ENCODE data around the gene KIF3A. TPM values are rescaled to one million over a fixed set of nuclear protein-coding genes. Genes with fewer than 3 reads are reported as not detected.

KIF3A gene
- polyA plus RNA-seq, 3 donors = 1.3 to 4.9 (median 1.9) TPM

DNA sequence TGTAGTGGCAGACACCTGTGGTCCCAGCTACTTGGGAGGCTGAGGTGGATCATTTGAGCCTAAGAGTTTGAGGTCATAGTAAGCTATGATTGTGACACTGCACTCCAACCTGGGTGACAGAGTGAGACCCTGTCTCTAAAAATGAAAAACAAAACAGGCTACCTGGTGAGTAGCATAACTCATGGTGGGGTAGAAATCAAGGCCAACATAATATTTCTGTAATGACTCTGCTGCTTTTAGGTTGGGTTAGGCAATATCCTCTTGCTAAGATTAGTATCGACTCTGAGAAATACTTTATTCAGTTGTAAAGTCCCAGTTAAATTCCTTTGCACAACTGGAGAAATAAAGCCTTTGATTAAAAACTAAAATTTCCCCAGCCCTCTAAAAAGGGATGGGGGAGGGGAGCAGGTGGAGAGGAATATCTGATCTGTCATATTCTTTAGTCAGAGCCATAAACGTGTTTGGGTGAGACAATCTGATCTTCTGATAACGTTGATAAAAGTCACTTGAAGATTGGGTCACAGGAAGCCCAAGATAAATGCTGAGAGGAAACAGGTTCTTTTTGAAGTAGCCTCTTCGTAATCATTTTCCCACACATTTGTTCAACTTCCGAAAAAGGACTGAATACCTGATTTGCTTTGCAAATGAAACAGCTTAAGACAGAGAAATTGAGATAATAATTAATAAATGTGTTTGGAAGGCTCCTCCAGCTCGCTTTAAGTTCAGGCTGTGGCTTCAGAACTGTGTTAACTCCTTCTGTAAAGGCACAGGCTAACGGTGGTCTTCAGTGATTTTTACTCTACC is 48.6 kb downstream of the KIF3A start:
- no peak overlapping the region for H3K27ac ChIP-seq (ENCODE audit: low read depth, low read length)
- 38 to 63% (median 48%) methylated on average over 7 of the region's 7 CpGs for WGBS, 3 donors

DNA sequence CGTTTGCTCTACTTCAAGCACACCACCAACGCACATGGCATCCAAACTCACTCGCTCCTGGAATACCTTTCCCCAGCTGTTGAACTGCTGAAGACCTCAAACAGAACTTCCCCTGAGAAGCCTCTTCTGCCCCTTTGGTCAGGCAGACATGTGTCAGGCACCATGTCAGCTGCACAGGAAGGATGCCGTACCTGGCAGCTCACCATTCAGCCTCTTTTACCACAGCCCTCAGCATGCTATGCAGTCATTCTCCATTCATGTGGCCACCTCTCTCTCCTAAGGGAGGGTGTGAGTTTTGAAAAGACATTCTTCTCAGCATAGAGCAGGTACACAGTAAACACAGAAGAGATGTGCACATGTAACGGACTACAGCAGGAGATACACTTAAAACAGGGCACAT is 49.4 kb downstream of the KIF3A start:
- WGBS, 3 donors = 84 to 87% (median 84%) methylated on average over 5 of the region's 5 CpGs
- no peak overlapping the region for H3K27ac ChIP-seq (ENCODE audit: low read depth, low read length)

DNA sequence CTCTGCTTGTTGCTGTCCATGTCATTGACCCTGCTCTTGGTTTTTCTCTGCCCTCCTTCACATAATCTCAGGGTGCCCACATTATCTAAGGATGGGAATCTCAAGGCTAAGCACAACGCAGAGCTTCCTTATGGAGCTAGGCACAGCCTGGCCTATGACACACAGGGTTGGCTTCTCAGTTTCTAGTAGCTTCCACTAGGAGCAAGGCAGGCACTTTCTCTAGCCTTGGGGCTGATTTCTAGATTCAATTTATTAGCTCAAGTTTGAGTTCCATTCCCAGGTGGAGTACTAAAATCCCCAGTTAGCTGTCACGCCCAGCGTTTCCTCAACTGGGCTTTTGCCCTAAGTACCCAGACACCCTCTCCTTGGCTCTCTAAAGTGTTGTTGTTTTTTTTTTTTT is 51.2 kb downstream of the KIF3A start:
- no peak overlapping the region for H3K27ac ChIP-seq (ENCODE audit: low read depth, low read length)
- 96 to 100% (median 98%) methylated on average over 3 of the region's 3 CpGs for WGBS, 3 donors

DNA sequence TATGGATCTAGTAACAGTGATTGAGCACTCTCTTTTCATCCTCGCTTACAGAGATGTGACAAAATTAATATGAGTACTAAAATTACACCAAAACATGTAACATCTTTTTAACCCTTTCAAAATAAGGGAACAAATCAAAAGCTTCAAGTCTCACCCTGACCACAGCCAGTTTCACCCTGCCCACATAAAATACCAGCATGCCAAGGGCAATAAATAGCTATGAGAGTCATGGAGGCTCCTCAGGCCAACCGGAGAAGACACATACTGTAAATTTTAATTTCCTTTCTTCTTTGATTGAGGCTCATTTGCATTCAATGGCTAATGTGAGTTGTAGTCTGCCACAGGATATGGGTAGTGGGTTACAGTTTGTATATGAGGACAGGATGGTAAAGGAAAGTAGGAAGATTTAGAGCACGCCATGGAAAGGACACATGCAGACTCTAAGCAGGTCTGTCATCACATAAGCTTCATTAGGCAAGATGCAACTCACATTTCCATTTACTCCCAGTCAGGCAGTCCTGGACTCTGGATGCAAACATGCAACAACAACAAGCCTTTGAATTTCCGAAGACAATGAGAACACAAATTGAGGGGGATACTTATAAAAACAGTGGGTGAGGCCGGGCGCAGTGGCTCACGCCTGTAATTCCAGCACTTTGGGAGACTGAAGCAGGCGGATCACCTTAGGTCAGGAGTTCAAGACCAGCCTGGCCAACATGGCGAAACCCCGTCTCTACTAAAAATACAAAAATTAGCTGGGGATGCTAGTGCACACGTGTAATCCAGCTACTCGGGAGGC is 52.2 kb downstream of the KIF3A start:
- H3K27ac ChIP-seq (ENCODE audit: low read depth, low read length) = no peak overlapping the region
- WGBS, 3 donors = 91 to 94% (median 93%) methylated on average over 12 of the region's 12 CpGs

DNA sequence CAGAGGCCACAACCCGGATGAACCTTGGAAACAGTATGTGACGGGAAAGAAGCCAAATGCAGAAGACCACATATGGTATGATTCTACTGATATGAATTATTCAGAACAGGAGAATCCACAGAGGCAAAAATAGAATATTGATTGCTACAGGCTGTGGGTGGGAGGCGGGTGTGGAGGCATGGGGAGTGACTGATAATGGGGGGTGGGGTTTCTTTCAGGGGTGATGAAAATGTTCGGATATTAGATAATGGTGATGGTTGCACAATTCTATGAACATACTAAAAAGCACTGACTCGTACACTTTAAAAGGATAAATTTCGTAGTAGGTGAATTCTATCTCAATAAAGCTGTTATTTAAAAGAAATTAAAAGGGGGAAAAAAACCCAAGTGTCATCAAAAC is 52.9 kb downstream of the KIF3A start:
- 83 to 86% (median 85%) methylated on average over 6 of the region's 6 CpGs for WGBS, 3 donors
- no peak overlapping the region for H3K27ac ChIP-seq (ENCODE audit: low read depth, low read length)

DNA sequence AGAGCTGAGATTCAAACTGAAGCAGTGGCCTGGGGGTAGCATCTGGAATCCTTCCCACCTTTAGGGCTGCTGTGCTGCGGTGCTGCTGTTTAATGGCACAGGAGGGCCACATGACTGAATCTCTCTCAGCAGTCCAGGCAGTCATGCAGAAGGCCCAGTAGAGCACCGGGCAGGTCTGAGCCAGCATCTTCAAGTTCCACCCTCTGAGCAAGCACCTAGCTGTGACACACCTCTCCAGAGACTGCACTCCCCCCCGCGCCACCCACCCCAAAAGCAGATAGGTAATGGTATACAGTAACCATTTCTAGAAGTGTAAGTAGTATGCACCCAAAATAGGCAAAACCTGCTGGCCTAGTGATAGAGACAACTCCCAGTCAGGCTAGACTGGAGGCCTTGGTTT is 55.4 kb downstream of the KIF3A start:
- 77 to 98% (median 93%) methylated on average over 4 of the region's 4 CpGs for WGBS, 3 donors
- no peak overlapping the region for H3K27ac ChIP-seq (ENCODE audit: low read depth, low read length)

DNA sequence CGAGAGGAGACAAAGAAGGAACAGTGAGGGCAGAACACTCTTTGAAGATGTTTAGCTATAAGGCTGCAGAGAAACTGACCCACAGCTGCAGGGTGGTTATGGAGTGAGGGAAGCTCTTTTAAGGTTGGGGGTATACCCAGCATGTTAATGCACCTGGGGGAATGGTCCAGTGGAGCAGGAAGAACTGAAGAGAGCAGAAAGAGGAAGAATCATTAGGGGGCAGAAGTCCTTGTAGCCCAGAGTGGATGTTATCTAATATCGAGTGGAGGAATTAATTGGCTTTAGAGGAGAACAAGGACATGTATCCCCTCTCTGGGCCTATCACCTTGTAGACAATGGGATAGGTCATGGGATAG is 55.9 kb downstream of the KIF3A start:
- 86 to 92% (median 91%) methylated on average over 2 of the region's 2 CpGs for WGBS, 3 donors

DNA sequence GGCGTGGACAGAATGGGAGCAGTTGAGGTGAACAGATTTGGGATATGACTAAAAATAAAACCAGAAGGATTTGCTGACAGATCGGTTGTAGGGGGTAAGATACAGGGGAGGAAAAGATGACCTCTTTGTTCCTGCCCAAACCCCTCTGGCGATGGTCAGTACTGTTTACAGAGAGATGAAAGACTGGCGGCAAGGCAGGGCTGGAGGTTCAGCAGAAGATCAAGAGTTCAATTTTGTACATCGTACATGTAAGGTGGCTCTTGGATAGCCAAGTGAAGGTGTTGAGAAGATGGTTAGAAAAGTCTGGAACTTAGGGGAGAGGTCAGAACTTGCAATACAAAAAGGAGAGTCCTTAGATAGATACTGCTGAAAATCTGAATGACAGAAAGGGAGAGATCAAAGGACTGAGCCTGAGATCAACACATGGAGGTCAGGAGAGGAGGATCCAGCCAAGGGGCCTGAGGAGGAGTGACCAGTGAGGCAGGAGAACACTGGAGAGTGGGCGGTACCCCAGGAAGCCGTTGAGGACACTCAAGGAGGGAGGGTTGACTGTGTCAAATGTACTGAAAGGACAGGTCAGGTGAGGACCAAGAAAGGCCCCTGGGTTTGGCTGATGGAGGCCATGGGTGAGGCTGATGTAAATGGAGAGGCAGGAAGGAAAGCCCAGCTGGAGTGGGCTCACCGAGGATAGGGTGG is 56.4 kb downstream of the KIF3A start:
- 83 to 95% (median 93%) methylated on average over 8 of the region's 8 CpGs for WGBS, 3 donors
- H3K27ac ChIP-seq (ENCODE audit: low read depth, low read length) = no peak overlapping the region

More for the DNA sequence above, 55.9 kb downstream of the KIF3A start:
- no peak overlapping the region for H3K27ac ChIP-seq (ENCODE audit: low read depth, low read length)

DNA sequence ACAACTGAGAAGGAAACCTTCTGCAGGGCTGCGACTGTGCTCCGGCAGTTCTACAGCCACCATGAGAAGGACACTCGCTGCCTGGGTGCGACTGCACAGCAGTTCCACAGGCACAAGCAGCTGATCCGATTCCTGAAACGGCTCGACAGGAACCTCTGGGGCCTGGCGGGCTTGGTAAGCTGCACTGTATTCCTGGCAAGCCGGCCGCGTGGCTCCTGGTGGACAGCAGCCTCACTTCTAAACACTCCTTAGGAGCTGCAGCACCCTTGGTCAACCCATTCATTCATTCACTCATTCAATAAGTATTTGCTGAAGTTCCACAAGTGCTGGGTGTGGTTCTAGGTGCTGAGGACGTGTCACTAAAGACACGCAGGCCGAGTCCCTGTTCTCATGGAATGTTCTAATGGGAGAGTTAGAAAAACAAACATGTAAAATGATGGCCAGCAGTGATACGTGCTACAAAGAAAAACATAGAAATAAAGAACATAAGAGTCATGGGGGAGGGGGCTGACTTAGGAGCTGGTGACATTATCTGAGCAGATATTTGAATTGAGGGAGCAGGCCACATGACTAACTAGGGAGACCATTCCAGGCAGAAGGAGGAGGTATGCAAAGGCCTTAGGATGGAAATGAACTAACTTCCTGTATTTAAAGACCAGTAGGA is 57.5 kb downstream of the KIF3A start:
- WGBS, 3 donors = 94 to 95% (median 94%) methylated on average over 15 of the region's 15 CpGs
- no peak overlapping the region for H3K27ac ChIP-seq (ENCODE audit: low read depth, low read length)

DNA sequence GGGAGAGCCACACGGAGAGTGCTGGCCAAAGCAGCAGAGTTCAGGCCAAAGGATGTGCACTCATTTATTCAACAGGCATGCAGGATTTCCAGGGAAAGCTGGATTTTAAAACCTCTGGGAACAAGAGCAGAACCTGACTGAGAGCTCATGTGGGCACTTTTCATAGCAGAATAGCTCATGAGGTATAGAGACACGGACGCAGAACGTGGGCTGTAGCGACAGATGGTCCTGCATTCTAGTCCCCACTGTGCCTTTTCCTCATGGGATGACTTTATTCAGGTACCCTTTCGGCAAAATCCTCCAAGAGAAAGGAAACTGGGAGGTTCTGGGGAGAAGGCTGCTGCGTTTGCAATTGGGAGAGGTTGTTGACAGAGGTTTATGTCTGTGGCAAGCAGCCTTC is 58.2 kb downstream of the KIF3A start:
- H3K27ac ChIP-seq (ENCODE audit: low read depth, low read length) = no peak overlapping the region
- WGBS, 3 donors = 90 to 95% (median 92%) methylated on average over 7 of the region's 7 CpGs

DNA sequence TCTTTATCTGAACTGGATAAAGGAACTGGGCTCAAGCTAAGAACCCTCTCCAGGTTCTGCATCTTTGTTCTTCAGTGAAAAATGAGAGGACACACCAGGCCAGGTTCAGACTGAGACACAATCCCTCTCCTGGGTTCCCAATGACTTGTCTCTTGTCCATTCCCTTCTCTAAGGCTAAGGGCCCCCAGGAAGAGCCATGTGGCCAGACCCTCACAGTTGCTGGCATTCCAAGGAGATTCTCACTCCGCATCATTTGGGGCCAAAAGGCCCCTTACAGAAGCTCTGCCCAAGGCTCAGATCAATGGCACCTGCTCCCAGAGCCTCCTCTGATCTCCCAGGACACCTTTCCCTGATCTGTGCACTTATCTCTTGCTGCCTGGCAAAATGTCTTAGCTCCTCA is 58.6 kb downstream of the KIF3A start:
- H3K27ac ChIP-seq (ENCODE audit: low read depth, low read length) = no peak overlapping the region
- 81 to 97% (median 86%) methylated on average over 1 of the region's 1 CpG for WGBS, 3 donors

DNA sequence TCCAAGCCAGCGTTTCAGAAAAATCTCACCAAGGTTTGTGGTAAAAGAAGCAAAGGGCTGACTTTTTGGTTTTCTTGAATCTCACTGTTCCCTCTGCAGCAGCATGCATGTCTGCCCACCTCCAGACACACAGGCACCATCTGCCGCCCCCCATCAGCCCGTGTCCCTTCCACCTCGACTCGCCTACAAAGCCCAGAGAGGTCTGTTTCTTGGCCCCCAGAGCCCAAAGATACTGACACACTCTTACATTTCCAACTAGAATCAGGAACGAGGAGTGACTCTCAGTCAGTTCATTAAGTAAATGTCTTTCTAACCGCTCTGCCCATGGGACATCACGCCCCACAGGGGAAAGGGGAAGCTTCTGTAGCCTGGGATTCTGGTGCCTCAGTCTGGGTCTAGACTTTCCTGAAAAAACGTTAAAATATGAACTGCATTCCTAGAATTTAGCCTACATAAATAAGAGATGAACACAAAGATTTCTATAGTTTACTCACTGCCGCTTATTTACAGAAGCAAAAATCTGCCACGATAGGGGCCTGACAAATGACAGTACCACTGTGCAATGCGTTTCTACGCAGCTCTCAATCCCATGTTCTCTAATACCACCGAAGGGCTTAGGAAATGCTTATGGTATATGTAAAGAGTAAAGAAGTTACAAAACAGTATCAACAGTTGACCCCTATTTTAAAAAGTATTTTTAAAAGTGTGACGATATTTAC is 59.5 kb downstream of the KIF3A start:
- WGBS, 3 donors = 85 to 92% (median 91%) methylated on average over 15 of the region's 15 CpGs
- no peak overlapping the region for H3K27ac ChIP-seq (ENCODE audit: low read depth, low read length)

DNA sequence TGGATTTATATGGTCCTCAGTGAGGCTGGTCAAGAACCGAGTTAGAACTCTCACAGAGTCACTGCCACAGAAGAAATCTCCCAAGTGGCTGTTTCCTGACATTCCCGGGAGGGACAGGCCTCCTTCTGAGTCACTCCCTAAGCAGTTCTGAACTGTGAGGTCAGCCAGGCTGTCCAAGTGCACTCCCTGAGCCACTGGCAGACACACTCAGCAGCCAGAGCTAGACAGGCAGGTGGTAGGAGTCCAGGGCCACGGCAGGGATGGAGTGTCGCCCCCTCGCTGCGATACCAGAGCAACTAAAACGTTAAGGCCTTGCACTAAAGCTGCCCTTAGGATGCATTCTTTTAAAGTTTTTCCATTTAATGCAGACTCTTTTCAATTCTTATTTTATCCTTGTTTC is 60.2 kb downstream of the KIF3A start:
- H3K27ac ChIP-seq (ENCODE audit: low read depth, low read length) = no peak overlapping the region
- WGBS, 3 donors = 55 to 64% (median 60%) methylated on average over 7 of the region's 7 CpGs

DNA sequence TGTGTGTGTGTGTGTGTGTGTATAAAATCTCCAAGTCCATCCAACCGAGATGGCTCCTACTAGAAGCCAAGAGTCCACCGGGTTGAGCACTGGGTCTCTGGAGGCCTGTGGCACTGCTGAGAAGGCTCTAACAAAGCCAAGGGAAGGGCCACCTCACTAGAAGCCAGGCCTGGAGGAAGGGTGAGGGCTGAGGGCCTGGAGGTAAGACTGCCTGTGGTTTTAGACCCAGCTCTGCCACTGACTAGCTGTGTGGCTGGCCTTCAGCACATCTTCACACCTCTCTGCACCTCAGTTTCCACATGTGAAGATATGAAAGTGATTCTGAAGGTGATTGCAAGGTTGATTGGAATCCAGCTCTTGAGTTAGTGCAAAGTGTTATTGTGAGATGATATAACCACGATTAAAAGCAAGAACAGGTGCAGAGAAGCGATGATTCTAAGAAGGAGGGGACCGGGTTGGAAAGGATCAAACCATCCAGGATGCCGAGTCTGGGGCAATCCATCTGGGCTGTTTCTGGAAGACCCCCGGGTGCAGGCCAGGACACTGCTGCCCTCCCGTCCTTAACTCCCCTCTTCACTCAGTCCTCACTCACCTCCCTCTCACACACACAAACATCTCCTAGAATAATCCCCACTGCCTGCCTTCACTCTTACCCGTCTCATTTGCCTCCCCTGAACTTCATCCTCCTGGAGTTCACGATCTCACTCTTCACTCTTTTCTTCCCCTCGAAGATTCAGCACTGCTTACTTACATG is 61.2 kb downstream of the KIF3A start:
- WGBS, 3 donors = 89 to 94% (median 94%) methylated on average over 11 of the region's 11 CpGs
- H3K27ac ChIP-seq (ENCODE audit: low read depth, low read length) = no peak overlapping the region

DNA sequence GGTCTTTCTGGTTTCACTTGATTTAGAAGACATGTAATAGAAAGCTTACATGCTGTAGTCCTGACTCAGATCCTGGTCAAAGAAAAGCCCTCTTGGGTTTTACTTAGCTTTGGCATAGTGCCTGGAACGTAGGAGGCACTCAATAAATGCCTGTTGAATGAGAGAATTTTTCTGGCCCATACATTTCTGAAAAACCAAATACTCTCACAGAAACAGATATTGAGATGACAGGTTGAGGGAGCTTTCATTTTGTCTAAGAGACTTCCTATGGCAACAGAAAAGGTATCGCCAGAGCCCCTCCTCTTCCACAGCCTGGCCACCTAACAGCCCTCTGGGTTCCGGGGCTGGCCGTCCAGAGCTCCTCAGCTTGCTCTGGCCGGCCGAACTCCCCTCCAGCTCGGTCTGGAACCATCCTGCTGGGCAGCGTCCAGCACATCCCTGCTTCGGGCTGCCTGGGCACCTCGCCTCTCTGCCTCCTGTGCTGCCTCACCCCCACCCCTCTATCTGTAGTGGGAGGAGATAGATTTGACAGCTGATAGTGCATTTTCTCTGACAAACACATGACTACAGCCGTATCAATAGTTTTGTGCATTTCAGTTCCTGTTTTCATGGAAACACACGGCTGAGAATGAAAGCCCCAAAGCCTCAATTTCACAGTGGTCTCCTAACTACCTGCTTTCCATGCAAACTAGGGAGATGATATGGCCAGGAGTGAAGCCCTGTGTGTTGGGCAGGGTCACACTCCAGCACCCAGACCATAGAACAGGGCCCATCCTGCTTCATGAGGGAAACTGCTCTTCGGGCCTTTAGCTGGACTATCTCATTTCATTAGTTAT is 62.5 kb downstream of the KIF3A start:
- H3K27ac ChIP-seq (ENCODE audit: low read depth, low read length) = no peak overlapping the region
- 71 to 80% (median 76%) methylated on average over 13 of the region's 13 CpGs for WGBS, 3 donors

DNA sequence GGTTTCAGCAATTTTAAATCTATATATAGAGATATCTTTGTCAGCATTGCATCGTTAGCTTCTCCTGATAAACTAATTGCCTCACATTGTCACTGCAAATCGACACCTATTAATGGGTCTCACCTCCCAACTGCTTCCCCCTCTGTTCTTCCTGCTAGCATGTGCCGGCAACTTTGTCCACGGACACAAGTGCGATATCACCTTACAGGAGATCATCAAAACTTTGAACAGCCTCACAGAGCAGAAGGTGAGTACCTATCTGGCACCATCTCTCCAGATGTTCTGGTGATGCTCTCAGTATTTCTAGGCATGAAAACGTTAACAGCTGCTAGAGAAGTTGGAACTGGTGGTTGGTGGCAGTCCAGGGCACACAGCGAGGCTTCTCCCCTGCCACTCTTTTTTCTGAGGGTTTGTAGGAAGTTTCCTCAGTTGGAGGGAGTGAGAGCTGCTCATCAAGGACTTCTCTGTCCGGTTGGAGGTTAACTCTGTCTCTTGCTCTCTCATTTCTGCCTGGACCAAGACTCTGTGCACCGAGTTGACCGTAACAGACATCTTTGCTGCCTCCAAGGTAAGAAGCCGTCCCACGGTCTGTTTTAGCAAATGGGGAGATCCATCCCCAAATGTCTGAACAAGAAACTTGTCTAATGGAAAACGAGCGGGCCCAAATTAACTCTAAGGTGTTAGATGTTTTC is 63.3 kb downstream of the KIF3A start, which contains the start of gene IL4:
Gene IL4 (plus strand): TSS at position 51 of the 692 bp plus-strand sequence. CDS start 62 bp downstream, at position 113.
- WGBS, 3 donors = 83 to 85% (median 84%) methylated on average over 14 of the region's 14 CpGs
- no peak within 1 kb of the TSS for H3K27ac ChIP-seq (ENCODE audit: low read depth, low read length)
